Urinary bladder (tissue), 4 donors: ENCODE data around the gene TMPRSS7. TPM values are rescaled to one million over a fixed set of nuclear protein-coding genes. Genes with fewer than 3 reads are reported as not detected.

Source experiments
- DNase-seq: peaks from one replicate; pipeline ENCODE4 v3.0.0-alpha.2; 2015; ENCODE audit errors: extremely low spot score
- H3K27ac ChIP-seq: one replicate; pipeline ENCODE4 v1.5.1; 2013; ENCODE audit warnings: low read depth, mild to moderate bottlenecking, moderate library complexity
- H3K36me3 ChIP-seq: one replicate; pipeline ENCODE4 v1.6.1; 2013; ENCODE audit warnings: mild to moderate bottlenecking, moderate library complexity; ENCODE audit not compliant: insufficient read depth
- H3K4me1 ChIP-seq: one replicate; pipeline ENCODE4 v1.6.1; 2013; ENCODE audit warnings: mild to moderate bottlenecking, moderate library complexity; ENCODE audit not compliant: insufficient read depth
- H3K4me3 ChIP-seq: one replicate; pipeline ENCODE4 v1.5.1; 2013; ENCODE audit warnings: low read depth, low read length
- WGBS: extraction: QIAGEN DNeasy Blood & Tissue Kit; methylation state at CpG from one replicate; pipeline ENCODE4 v1.1.7; 2013; 5-methylcytosine and 5-hydroxymethylcytosine counted together
- polyA plus RNA-seq: library from polyadenylated mRNA; stranded (reverse); fragments of 200-250 nt; gene quantifications from one replicate; pipeline ENCODE4 v1.2.3, GENCODE V29; 2013
- total RNA-seq: library from RNA; depleted of rRNA; stranded (reverse); fragments of >200 nt; gene quantifications from one replicate; pipeline ENCODE4 v1.2.3, GENCODE V29; 2014
- donor health status: healthy with polysubstance abuse.
- donor health status: healthy.

Gene TMPRSS7, protein sequence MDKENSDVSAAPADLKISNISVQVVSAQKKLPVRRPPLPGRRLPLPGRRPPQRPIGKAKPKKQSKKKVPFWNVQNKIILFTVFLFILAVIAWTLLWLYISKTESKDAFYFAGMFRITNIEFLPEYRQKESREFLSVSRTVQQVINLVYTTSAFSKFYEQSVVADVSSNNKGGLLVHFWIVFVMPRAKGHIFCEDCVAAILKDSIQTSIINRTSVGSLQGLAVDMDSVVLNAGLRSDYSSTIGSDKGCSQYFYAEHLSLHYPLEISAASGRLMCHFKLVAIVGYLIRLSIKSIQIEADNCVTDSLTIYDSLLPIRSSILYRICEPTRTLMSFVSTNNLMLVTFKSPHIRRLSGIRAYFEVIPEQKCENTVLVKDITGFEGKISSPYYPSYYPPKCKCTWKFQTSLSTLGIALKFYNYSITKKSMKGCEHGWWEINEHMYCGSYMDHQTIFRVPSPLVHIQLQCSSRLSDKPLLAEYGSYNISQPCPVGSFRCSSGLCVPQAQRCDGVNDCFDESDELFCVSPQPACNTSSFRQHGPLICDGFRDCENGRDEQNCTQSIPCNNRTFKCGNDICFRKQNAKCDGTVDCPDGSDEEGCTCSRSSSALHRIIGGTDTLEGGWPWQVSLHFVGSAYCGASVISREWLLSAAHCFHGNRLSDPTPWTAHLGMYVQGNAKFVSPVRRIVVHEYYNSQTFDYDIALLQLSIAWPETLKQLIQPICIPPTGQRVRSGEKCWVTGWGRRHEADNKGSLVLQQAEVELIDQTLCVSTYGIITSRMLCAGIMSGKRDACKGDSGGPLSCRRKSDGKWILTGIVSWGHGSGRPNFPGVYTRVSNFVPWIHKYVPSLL
- total RNA-seq (not detected), polyA plus RNA-seq (not detected)

DNA sequence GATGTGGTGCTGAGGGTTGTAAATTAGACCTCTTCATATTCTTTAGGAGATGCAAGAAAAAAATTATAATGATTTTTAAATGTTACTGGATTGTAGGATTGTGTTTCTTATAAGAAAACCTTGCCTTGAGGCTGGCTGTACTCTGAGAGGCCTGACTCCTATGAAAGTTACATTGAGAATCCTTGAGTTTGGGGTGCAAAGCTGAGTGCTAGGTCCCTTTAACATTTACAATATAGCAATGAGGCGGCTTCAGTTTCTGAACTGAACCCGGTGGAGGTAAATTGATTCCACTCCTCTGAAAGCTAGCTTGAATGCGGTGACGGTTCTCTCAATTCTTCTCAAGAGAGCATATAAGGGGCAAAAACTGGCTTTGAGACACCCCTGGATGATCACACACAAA, at the start of gene TMPRSS7:
TSS of gene TMPRSS7 (plus strand) at position 301 of the 400 bp plus-strand sequence. CDS start 110 bp downstream, outside the sequence.
- no peaks in the 10 kb centered on the region for H3K4me1 ChIP-seq
- WGBS, result 96% methylated on average over 4 of the region's 4 CpGs
- no peak within 1 kb of the TSS for H3K27ac ChIP-seq
- no peak for DNase-seq
- no peaks in the 10 kb centered on the region for H3K36me3 ChIP-seq
- H3K4me3 ChIP-seq, result no peak within 1 kb of the TSS

DNA sequence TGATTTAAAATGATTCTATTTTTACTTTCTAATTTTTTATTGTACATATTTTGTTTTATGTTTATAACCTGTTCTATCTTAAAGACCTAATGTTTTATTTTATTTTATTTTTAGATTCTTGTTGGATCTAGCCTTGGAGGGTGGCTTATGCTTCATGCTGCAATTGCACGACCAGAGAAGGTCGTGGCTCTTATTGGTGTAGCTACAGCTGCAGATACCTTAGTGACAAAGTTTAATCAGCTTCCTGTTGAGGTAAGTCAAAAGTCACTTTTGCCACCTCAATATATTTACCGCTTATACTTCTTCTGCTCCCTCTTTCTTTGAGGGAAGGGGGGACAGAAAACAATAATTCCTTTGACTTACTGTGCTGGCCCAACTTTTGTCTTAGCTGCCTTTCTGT, 47.7 kb upstream of the TMPRSS7 start:
- 87% methylated on average over 3 of the region's 3 CpGs for WGBS
- no peak for DNase-seq
- Histone ChIP-seq H3K36me3 (peaks cover 2% of the 10 kb centered on the region), H3K27ac (no peak overlapping the region), H3K4me1 (no peaks in the 10 kb centered on the region), H3K4me3 (no peak overlapping the region)

DNA sequence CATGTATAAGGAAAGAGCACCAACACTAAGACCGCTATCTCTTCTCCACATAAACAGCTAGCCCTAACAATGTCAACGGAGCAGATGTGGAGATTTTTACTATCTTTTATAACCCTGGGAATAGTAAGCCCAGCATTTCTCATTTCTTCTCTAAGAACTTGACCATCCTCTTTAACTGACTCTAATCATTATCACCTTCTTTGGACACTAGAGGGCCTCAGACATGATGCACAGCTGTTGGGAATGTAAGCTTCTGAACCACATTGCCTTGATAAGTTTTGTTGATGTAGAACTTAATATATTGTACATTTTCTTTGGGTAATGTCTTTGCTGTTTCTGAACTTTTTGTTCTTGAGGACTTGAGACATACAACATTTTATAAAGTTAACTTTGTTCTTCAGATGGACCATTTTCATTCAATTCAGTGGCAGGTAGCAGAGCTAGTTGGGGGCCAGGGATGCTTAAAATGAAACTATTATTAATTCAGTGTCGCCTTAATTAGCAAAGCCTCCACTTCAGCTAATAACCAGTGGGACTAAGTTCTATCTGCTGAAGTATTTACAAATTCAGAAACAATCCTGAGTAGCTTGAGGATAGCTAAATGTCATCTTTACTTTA, 45.4 kb upstream of the TMPRSS7 start:
- Histone ChIP-seq H3K4me1 (no peaks in the 10 kb centered on the region), H3K27ac (peak overlapping the region; percentile 10), H3K36me3 (peaks cover 2% of the 10 kb centered on the region), H3K4me3 (no peak overlapping the region)
- DNase-seq, result peak; percentile 35
- 45% methylated on average over 3 of the region's 3 CpGs for WGBS

DNA sequence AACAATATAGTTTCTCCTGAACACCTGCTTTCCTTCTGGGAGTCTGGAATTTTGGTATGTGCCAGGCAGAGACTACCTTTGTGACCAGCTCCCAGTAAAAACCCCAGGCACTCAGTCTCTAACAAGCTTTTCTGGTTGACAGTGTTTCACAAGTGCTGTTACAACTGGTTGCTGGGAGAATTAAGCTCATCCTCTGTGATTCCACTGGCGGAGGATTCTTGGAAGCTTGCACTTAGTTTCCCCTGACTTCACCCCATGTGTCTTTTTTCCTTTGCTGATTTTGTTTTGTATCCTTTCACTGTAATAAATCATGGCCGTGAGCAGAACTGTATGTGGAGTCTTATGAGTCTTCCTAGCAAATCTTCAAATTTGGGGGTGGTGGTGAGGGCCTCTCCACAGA, 41.5 kb upstream of the TMPRSS7 start:
- 75% methylated on average over 2 of the region's 2 CpGs for WGBS
- H3K4me1 ChIP-seq, result no peaks in the 10 kb centered on the region
- no peak for DNase-seq
- H3K27ac ChIP-seq, result no peak overlapping the region
- no peak overlapping the region for H3K4me3 ChIP-seq
- no peaks in the 10 kb centered on the region for H3K36me3 ChIP-seq

DNA sequence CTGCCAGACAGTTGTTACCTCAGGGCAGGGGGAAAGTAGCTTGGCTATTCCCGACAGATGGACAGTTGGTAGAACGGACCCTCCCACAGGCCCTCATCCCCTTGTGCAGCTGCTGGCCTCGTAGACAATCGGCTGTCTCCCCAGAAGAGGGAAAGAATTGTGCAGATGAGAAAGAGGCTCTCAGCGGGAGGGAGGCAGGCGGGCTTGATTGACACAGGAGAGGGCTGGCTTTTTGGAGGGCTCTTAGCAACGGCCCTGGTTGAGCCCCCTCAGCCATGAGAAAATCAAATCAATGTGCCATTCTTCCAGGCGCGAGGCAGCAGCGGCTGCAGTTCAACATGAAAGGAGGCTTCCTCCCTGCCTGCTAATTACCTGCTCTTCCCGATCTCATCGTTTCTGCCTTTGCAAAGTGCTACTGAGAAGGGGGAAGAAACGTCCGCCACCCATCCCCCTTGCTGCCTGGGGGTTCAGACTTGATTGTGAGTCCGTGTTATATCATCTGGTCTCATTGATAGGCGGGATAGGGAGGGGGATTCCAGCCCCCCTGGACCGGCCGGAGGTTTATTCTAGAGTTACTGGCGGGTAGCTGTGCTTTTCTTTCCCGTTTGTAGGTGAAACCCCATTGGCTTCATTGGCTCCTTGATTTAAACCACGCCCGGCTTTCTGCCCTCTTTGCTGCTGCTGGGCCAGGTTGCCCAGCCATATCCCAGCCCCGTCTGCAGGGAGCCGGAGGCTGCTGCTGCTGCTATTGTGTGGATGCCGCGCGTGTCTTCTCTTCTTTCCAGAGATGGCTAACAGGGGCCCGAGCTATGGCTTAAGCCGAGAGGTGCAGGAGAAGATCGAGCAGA, 35.7 kb upstream of the TMPRSS7 start, which contains the start of gene TAGLN3:
TSS of gene TAGLN3 (plus strand) at position 287 of the 848 bp plus-strand sequence. CDS start at position 788, 501 bp downstream.
- WGBS, result 7% methylated on average over 30 of the region's 30 CpGs
- Histone ChIP-seq H3K4me3 (peak within 1 kb of the TSS; percentile 29), H3K36me3 (no peaks in the 10 kb centered on the region), H3K4me1 (no peaks in the 10 kb centered on the region), H3K27ac (no peak within 1 kb of the TSS)
- DNase-seq, result no peak

DNA sequence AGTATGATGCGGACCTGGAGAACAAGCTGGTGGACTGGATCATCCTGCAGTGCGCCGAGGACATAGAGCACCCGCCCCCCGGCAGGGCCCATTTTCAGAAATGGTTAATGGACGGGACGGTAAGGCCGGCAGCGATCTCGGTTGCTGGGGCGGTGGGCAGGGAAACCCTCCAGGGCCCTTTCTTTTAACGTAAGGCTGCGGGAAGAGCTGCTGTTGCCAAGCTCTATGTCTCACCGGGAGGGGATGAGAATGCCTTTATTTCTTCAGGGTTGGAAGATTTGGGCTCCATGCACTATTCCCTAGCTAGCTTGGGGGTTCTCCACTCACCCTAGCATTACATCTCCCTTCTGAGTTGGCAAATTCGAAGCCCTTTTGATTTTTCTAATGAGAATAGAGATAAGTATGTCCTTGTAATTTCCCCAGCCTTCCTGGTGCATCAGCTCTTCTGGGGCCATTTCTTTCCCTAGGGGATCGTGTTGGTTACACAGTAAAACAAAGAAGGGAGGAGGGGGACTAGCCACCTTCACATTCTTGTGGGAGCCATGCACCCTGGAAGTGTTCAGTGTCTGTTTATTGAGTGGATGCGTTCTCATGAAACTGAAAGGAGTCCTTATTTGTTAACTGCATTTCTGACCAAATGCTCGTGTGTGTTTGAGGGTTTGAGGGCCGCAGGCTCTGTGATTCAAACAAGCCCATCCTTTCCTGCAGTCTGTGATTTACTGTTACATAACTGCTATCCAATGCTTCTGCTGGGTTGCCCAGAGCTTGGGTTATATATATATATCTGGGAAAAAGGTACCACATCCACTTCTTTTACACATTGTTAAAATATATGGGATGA, 34.8 kb upstream of the TMPRSS7 start:
- DNase-seq, result no peak
- peak overlapping the region; percentile 29 for H3K4me3 ChIP-seq
- WGBS, result 35% methylated on average over 19 of the region's 19 CpGs
- no peak overlapping the region for H3K27ac ChIP-seq
- no peaks in the 10 kb centered on the region for H3K36me3 ChIP-seq
- no peaks in the 10 kb centered on the region for H3K4me1 ChIP-seq

DNA sequence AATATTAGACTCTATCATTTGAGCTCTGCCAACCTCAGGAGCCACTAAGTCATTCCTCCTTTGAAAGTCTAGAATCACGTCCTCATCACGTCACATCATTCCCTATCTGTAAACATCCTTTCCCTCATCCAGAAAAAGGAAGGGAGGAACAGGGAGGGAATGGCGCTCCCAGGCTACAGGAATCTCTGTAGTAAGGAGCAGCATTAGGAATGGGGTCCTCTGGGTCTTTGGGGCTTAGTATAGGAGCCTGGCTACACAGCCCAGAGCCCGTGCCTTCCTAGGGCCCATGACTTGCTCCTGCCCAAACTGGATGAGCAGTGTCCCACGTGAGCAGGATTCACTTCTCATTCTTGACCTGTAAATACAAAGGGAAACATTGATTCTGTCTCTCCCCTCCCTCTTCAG, 34.2 kb upstream of the TMPRSS7 start:
- WGBS, result 93% methylated on average over 5 of the region's 5 CpGs
- Histone ChIP-seq H3K4me3 (no peak overlapping the region), H3K36me3 (no peaks in the 10 kb centered on the region), H3K4me1 (no peaks in the 10 kb centered on the region), H3K27ac (no peak overlapping the region)
- no peak for DNase-seq

DNA sequence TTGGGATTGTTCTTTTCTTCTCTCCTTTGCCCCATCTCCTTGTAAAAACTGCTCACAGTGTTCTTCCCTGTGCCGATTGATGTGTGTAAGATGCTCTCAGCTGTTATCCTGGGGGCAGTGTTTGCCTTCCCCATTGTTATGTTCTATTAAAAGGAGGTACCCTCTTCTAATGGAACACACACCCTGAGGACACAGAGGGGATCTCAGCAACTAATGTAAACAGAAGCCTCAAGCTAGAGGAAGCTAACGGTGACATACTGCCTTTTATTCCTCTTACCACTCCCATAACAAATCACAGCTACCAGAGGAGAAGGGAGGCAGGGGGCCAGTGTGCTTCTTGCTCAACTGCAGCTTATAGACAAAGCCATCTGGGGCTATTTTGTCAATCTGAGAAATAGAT, 33.6 kb upstream of the TMPRSS7 start:
- no peak for DNase-seq
- H3K36me3 ChIP-seq, result no peaks in the 10 kb centered on the region
- no peak overlapping the region for H3K27ac ChIP-seq
- no peak overlapping the region for H3K4me3 ChIP-seq
- 79% methylated on average over 2 of the region's 2 CpGs for WGBS
- H3K4me1 ChIP-seq, result no peaks in the 10 kb centered on the region

DNA sequence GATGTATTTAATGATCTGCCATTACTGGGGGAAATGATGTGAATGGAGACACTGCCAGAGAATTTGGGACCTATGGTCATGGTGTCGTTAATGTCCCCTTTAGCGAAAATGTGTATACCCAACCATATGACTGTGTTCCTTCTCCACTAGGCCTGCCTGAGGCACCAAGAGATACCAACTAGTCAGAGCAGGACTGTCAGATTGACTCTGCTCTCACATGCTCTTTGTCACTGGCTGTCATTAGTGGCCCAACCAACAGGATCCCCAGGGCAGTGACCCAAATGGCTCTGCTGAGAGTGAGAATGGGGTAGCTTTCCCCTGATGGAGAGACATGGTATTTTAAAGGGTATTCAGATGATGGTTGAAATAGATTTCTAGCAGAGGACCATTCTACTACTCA, 33.0 kb upstream of the TMPRSS7 start:
- Histone ChIP-seq H3K36me3 (no peaks in the 10 kb centered on the region), H3K4me3 (no peak overlapping the region), H3K4me1 (no peaks in the 10 kb centered on the region), H3K27ac (no peak overlapping the region)
- 100% methylated on average over 2 of the region's 2 CpGs for WGBS
- DNase-seq, result no peak

DNA sequence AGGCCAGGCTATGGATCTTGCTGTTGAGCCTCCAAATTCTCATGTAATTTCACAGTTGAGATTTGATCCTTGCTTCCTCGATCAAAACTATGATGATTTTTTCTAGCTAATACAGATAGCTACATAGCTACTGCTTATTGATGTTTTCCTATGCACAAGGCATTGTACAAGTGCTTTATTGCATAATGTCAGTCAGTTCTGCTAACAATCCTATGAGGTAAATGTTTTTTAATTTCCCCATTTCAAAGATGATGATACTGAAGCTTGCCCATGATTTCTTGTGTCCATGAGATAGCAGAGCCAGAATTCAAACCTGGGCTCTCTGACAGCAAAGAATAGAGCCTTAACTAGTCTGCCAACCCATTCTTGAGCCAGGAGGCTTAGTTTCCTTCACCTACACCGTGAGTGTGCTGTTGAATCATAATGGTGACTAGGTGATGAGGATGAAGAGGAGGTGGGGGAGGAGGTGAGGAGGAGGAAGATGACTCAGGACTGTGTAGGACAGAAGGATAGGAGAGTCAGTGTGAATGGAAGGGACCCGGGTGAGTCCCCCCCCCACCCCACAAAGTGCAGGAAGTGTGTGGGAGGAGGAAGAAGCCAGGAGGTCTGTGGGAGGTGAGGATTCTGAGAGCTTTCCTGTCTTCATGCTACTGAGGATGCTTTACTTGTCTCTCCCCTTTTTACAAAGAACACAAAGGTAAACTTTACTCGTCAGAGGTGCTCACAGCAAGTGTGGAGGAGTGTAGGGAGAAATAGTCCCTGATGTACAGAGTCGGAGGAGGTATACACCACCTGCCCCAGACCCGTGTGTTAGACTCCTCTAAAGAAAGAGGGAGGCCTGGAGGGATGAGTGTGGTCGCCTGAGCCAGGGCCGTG, 32.2 kb upstream of the TMPRSS7 start:
- Histone ChIP-seq H3K4me3 (no peak overlapping the region), H3K4me1 (no peaks in the 10 kb centered on the region), H3K27ac (no peak overlapping the region), H3K36me3 (no peaks in the 10 kb centered on the region)
- DNase-seq, result no peak
- 84% methylated on average over 8 of the region's 8 CpGs for WGBS

DNA sequence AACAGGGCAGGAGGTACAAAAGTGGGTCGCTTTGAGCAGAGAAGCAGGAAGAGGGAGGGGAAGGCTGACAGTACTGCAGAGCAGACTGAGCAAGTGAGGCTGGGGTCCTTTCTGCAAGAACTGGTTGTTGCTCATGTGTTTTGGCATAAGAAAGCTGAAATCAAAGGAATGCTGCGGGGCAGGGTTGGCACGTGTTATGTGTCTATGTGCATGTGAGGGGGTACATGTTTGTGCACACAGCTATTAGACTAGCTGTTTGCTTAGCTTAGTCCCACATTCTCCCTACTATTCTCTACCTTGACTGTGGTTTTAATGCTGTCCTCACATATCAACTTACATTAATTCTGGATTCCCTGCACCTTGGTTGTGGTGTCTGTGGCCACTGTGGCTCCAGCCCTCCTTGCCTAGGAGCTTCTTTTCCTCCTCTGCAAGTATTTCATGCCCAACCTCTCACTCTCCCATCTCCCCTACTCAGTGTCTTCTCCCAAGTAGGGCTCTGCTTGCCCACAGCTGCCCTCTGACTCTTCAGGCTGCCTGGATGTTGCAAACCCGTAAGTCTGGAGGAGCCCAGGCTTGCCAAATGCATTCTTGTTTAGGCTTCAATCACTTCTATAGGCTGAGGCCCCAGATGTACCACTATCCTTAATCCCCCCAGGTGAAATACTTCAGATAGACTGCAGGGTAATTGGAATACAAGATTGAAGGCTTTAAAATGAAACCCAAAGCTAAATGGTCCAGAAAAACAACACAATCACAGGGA, 31.0 kb upstream of the TMPRSS7 start:
- Histone ChIP-seq H3K4me3 (no peak overlapping the region), H3K36me3 (no peaks in the 10 kb centered on the region), H3K27ac (no peak overlapping the region), H3K4me1 (no peaks in the 10 kb centered on the region)
- no peak for DNase-seq
- WGBS, result 89% methylated on average over 4 of the region's 4 CpGs
